SK-N-SH treated with all-trans-retinoic acid at 6 μM for 48 hours (cell line): ENCODE measurements around the gene COL4A2.

Experiments used
- ATAC-seq: fragments of 200-7000 bp; cut with Tn5 transposase; 3 replicates; pipeline ENCODE4 v1.9.1; 2020; ENCODE audit warnings: mild to moderate bottlenecking, moderate library complexity
- ARNTL ChIP-seq: fragments of 450-650 bp; formaldehyde crosslinking; IDR thresholded peaks from 2 replicates; pipeline ENCODE4 v1.5.0; 2020; ENCODE audit warnings: low read depth, mild to moderate bottlenecking, moderate library complexity, borderline replicate concordance
- BACH2 ChIP-seq: fragments of 250-450 bp; sonication (Bioruptor Pico); IDR thresholded peaks from 2 replicates; pipeline ENCODE4 v1.9.0; 2021; ENCODE audit warnings: mild to moderate bottlenecking, borderline replicate concordance
- CREB5 ChIP-seq: fragments of 250-450 bp; sonication (Bioruptor Pico); IDR thresholded peaks from 2 replicates; pipeline ENCODE4 v1.5.1; 2020; ENCODE audit warnings: low read depth, mild to moderate bottlenecking, moderate library complexity
- CSDC2 ChIP-seq: fragments of 250-450 bp; sonication (Bioruptor Pico); IDR thresholded peaks from 2 replicates; pipeline ENCODE4 v1.5.0; 2020; ENCODE audit warnings: mild to moderate bottlenecking, moderate library complexity
- CSRNP3 ChIP-seq: fragments of 250-450 bp; sonication (Bioruptor Pico); IDR thresholded peaks from 2 replicates; pipeline ENCODE4 v1.5.1; 2021; ENCODE audit warnings: mild to moderate bottlenecking, moderate library complexity
- ESRRG ChIP-seq: fragments of 250-450 bp; sonication (Bioruptor Pico); IDR thresholded peaks from 2 replicates; pipeline ENCODE4 v1.6.1; 2021; ENCODE audit warnings: mild to moderate bottlenecking
- GLIS3 ChIP-seq: fragments of 250-450 bp; sonication (Bioruptor Pico); IDR thresholded peaks from 2 replicates; pipeline ENCODE4 v1.5.0; 2020; ENCODE audit warnings: mild to moderate bottlenecking, moderate library complexity
- ISL1 ChIP-seq: fragments of 250-450 bp; sonication (Bioruptor Pico); IDR thresholded peaks from 2 replicates; pipeline ENCODE4 v2.1.2; 2022; ENCODE audit warnings: mild to moderate bottlenecking, moderate library complexity
- OSR1 ChIP-seq: fragments of 250-450 bp; sonication (Bioruptor Pico); IDR thresholded peaks from 2 replicates; pipeline ENCODE4 v1.8.0; 2022; ENCODE audit warnings: moderate library complexity, mild to moderate bottlenecking, inconsistent platforms
- PATZ1 ChIP-seq: fragments of 250-450 bp; sonication (Bioruptor Pico); IDR thresholded peaks from 2 replicates; pipeline ENCODE4 v1.8.0; 2020; ENCODE audit warnings: mild to moderate bottlenecking, moderate library complexity, borderline replicate concordance
- POU6F1 ChIP-seq: fragments of 250-450 bp; sonication (Bioruptor Pico); IDR thresholded peaks from 2 replicates; pipeline ENCODE4 v1.8.0; 2021; ENCODE audit warnings: low read depth, mild to moderate bottlenecking, moderate library complexity, borderline replicate concordance
- PPARA ChIP-seq: fragments of 250-450 bp; sonication (Bioruptor Pico); IDR thresholded peaks from 2 replicates; pipeline ENCODE4 v1.5.0; 2020; ENCODE audit warnings: mild to moderate bottlenecking, borderline replicate concordance
- RARB ChIP-seq: fragments of 250-450 bp; sonication (Bioruptor Pico); IDR thresholded peaks from 2 replicates; pipeline ENCODE4 v1.8.0; 2021; ENCODE audit warnings: mild to moderate bottlenecking, moderate library complexity
- SNAI2 ChIP-seq: fragments of 250-450 bp; sonication (Bioruptor Pico); IDR thresholded peaks from 2 replicates; pipeline ENCODE4 v1.5.0; 2020; ENCODE audit warnings: mild to moderate bottlenecking, moderate library complexity
- TOX ChIP-seq: fragments of 250-450 bp; sonication (Bioruptor Pico); IDR thresholded peaks from 2 replicates; pipeline ENCODE4 v1.8.0; 2021; ENCODE audit warnings: mild to moderate bottlenecking, moderate library complexity, borderline replicate concordance
- ZC3H10 ChIP-seq: fragments of 250-450 bp; sonication (Bioruptor Pico); IDR thresholded peaks from 2 replicates; pipeline ENCODE4 v1.5.1; 2021; ENCODE audit warnings: mild to moderate bottlenecking, moderate library complexity
- ZFP30 ChIP-seq: fragments of 450-650 bp; formaldehyde crosslinking; IDR thresholded peaks from 2 replicates; pipeline ENCODE4 v1.5.0; 2022; ENCODE audit warnings: mild to moderate bottlenecking, moderate library complexity
- ZNF565 ChIP-seq: fragments of 450-650 bp; formaldehyde crosslinking; conservative IDR thresholded peaks from 2 replicates; pipeline ENCODE4 v1.5.0; 2020; ENCODE audit warnings: low read depth, mild to moderate bottlenecking, moderate library complexity
- ZNF70 ChIP-seq: fragments of 450-650 bp; formaldehyde crosslinking; IDR thresholded peaks from 2 replicates; pipeline ENCODE4 v1.5.0; 2020; ENCODE audit warnings: mild to moderate bottlenecking, moderate library complexity

The COL4A2 gene

GRCh38 chr13:110293649-110294048 is 13.4 kb upstream of the COL4A2 start:
- TF ChIP-seq ZFP30 (no peak), PPARA (CRISPR knock-in tag) (no peak), ZNF565 (CRISPR knock-in tag) (no peak), RARB (CRISPR knock-in tag) (no peak)
- no peak for ATAC-seq

- no peak for ATAC-seq
- TF ChIP-seq BACH2 (CRISPR knock-in tag) (no peak), TOX (no peak), CREB5 (CRISPR knock-in tag) (no peak), PATZ1 (CRISPR knock-in tag) (no peak), ZNF70 (CRISPR knock-in tag) (no peak)
These were observed 12.9 kb upstream of the COL4A2 start for GRCh38 chr13:110294146-110294545.

GRCh38 chr13:110294622-110295021 is 12.5 kb upstream of the COL4A2 start:
- no peak for ATAC-seq

More at GRCh38 chr13:110294622-110295021, 12.5 kb upstream of the COL4A2 start:
- TF ChIP-seq ESRRG (CRISPR knock-in tag) (no peak), ZFP30 (no peak), POU6F1 (CRISPR knock-in tag) (no peak), GLIS3 (no peak), ZNF70 (CRISPR knock-in tag) (no peak), CREB5 (CRISPR knock-in tag) (no peak), CSRNP3 (no peak), SNAI2 (CRISPR knock-in tag) (no peak), PATZ1 (CRISPR knock-in tag) (no peak), OSR1 (no peak), PPARA (CRISPR knock-in tag) (no peak), ISL1 (no peak), CSDC2 (CRISPR knock-in tag) (no peak), ZC3H10 (CRISPR knock-in tag) (no peak), ARNTL (CRISPR knock-in tag) (no peak)
- TF ChIP-seq, all 23 proteins: peak for 0
